ENCODE measurements around the gene IGF2BP2. TPM values are rescaled to one million over a fixed set of nuclear protein-coding genes. Genes with fewer than 3 reads are reported as not detected.

The IGF2BP2 gene
- total RNA-seq, 2 experiments from 2014 or later, result 0.09 TPM; not detected in 1

DNA sequence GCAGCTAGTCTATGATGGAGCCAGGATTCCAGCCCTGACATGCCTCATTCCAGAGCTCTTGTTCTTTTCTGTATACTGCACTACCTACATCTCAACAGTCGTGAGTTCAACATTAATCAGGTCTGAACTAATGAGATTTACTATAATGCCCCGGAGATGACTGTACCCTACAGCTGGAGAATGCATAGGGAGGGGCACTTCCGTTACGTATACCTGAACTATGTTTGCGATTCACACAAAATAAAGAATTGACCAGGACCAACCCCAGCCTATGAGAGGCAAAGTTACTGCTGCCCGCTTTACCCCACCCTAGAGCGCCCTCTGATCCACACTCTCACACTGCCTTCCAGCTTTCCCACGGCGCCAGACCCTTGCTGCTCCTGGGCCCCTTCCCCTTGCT is 97.0 kb downstream of the IGF2BP2 start:
- no peak for ATAC-seq
- Mint-ChIP-seq H3K27ac (no peak overlapping the region), H3K9me3 (ENCODE audit: low read depth) (no peaks in the 10 kb centered on the region), H3K27me3 (peaks cover 32% of the 10 kb centered on the region), H3K4me3 (no peak overlapping the region), H3K36me3 (no peaks in the 10 kb centered on the region), H3K4me1 (no peaks in the 10 kb centered on the region)
- DNase-seq, result no peak
- CTCF ChIA-PET, result no interaction called here

DNA sequence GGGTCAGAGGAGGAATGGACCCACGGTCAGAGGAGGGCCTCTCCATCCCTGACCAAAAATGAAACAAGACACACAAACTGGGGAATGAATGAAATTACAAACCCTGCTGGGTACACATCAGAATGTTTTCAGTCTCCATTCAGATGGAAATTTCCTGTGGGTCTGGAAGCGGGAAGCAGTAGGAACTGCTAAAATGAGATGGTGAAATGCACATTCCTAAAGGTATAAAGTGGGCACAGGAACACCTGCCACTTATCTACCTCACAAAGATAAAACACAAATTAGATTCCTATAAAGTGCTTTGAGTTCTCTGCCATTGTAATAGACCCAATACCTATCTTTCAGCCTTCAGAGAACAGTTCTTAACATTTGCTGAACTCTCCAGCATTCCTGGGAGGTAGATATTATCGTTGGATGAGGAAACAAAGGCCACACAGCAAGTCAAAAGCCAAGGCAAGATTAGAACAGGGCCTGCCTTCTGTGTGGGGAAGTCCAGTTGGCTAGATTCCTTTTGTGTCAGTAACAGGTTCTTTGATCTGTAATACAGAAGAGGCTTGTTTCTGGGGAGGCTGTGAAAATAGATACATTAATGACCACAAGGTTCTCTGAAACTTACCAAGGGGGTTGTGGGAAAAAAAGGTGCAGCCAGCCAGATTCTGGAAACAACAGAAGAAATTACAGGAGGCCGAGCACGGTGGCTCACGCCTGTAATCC is 98.4 kb downstream of the IGF2BP2 start:
- H3K27me3 Mint-ChIP-seq, result peaks cover 35% of the 10 kb centered on the region
- DNase-seq, result no peak
- no peaks in the 10 kb centered on the region for H3K9me3 Mint-ChIP-seq (ENCODE audit: low read depth)
- no peaks in the 10 kb centered on the region for H3K4me1 Mint-ChIP-seq
- H3K27ac Mint-ChIP-seq, result no peak overlapping the region
- H3K36me3 Mint-ChIP-seq, result no peaks in the 10 kb centered on the region
- CTCF ChIA-PET, result no interaction called here
- no peak overlapping the region for H3K4me3 Mint-ChIP-seq
- ATAC-seq, result no peak

DNA sequence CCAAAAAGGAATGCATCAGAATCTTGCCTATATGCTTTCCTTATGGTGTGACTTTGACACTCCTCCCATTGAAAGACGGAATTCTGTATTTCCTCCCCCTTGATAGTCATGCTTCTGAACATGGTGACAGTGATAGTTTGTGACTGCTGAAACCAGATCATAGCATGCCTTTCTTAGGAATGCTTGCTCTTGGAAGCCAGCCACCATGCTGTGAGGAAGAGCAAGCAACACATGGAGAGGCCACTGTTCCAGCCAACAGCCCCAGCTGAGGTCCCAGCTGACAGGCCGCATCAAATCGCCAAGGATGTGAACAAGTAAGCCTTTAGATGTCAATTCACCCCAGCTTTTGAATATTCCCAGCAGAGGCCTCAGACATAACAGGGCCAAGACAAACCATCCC is 100.1 kb downstream of the IGF2BP2 start:
- peaks cover 32% of the 10 kb centered on the region for H3K27me3 Mint-ChIP-seq
- no peak overlapping the region for H3K27ac Mint-ChIP-seq
- no peak overlapping the region for H3K4me3 Mint-ChIP-seq
- no peaks in the 10 kb centered on the region for H3K9me3 Mint-ChIP-seq (ENCODE audit: low read depth)
- H3K4me1 Mint-ChIP-seq, result no peaks in the 10 kb centered on the region
- CTCF ChIA-PET, result no interaction called here
- DNase-seq (no peak), ATAC-seq (no peak)
- H3K36me3 Mint-ChIP-seq, result no peaks in the 10 kb centered on the region

DNA sequence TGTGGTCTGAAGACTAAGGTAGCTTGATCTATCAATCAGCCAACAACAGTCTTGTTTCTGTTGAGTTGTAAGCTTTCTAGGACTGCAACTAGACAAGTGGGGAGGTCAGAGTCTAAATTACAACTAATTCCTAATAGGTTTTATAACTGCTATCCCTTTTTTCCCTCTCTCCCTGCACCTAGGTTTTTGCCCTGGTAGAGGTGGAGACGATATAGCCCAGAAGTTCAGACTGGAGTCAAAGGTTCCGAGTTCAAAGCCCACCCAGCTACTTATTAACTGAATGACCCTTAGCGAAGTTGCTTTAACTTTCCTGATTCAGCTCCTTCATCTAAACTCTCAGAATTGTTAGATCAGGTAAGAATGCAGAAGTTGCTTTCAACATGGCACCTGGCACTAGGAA is 100.6 kb downstream of the IGF2BP2 start:
- CTCF ChIA-PET, result no interaction called here
- no peak overlapping the region for H3K27ac Mint-ChIP-seq
- no peak for DNase-seq

DNA sequence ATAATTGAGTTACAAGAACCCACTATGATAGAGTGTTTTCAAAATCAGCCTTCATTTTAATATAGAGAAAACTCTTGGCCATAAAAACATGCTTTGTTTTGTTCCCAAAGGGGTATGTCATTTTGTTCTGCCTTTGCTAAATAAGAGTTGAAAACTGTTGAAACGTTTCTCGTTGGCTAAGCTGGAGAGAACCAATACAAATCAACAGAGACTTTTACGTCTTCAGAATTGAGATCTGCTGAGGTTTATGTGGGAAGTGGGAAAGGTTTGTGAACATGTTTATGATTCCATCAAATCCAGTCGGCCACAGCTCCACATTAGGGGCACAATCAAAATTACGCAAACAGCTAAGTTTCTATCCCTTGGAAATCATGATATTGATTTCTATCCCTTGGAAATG is 102.0 kb downstream of the IGF2BP2 start:
- peaks cover 30% of the 10 kb centered on the region for H3K27me3 Mint-ChIP-seq
- no peak for ATAC-seq
- no peaks in the 10 kb centered on the region for H3K9me3 Mint-ChIP-seq (ENCODE audit: low read depth)
- CTCF ChIA-PET, result interaction anchor here (0.9 kb wide), 1 partner anchor 60 kb away, joined by 3 read pairs; no protein-coding TSS in a partner anchor
- no peaks in the 10 kb centered on the region for H3K36me3 Mint-ChIP-seq
- DNase-seq, result no peak
- no peaks in the 10 kb centered on the region for H3K4me1 Mint-ChIP-seq
- H3K4me3 Mint-ChIP-seq, result no peak overlapping the region
- no peak overlapping the region for H3K27ac Mint-ChIP-seq

More for the DNA sequence above, 100.6 kb downstream of the IGF2BP2 start:
- Mint-ChIP-seq H3K27me3 (peaks cover 31% of the 10 kb centered on the region), H3K9me3 (ENCODE audit: low read depth) (no peaks in the 10 kb centered on the region), H3K36me3 (no peaks in the 10 kb centered on the region), H3K4me3 (no peak overlapping the region), H3K4me1 (no peaks in the 10 kb centered on the region)
- ATAC-seq, result no peak

DNA sequence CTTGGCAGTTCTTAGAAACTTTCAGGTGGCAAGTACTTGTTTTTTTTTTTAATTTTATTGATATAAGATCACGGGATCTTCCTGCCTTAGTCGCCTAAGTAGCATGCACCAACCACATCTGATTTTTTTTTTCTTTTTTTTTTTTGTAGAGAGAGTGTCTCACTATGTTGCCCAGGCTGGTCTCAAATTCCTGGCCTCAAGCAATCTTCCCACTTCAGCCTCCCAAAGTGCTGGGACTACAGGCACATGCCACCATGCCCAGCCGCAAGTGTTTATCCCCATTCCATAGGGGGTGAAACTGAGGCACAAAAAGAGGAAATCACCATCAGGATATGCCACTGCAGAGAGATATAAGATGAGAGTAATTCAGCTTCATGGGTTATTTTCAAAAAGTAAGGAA is 102.9 kb downstream of the IGF2BP2 start:
- CTCF ChIA-PET, result interaction anchor here (0.9 kb wide), 1 partner anchor 71 kb away, joined by 3 read pairs; no protein-coding TSS in a partner anchor
- H3K4me1 Mint-ChIP-seq, result no peaks in the 10 kb centered on the region
- no peak overlapping the region for H3K27ac Mint-ChIP-seq
- DNase-seq, result no peak
- peaks cover 28% of the 10 kb centered on the region for H3K27me3 Mint-ChIP-seq
- no peak overlapping the region for H3K4me3 Mint-ChIP-seq
- H3K36me3 Mint-ChIP-seq, result no peaks in the 10 kb centered on the region
- no peak for ATAC-seq
- H3K9me3 Mint-ChIP-seq (ENCODE audit: low read depth), result no peaks in the 10 kb centered on the region

DNA sequence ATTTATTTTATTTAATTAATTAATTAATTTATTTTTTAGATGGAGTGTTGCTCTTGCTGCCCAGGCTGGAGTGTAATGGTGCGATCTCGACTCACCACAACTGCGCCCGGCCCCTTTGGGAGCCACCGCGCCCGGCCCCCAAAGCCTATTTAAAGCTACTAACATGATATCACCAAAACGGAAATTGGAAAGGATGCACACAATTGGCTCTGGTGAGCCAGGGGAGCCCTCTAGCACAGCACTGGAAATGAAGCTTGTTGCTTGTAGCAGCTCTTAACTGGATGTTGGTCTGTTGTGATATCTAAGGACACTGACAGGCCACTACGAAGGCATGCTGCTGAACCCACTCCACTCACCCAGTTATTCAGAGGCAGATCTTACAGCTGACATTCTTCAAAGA is 104.5 kb downstream of the IGF2BP2 start:
- H3K4me3 Mint-ChIP-seq, result no peak overlapping the region
- H3K36me3 Mint-ChIP-seq, result no peaks in the 10 kb centered on the region
- H3K4me1 Mint-ChIP-seq, result no peaks in the 10 kb centered on the region
- no peak overlapping the region for H3K27ac Mint-ChIP-seq
- H3K27me3 Mint-ChIP-seq, result peaks cover 23% of the 10 kb centered on the region
- ATAC-seq (no peak), DNase-seq (no peak)
- H3K9me3 Mint-ChIP-seq (ENCODE audit: low read depth), result no peaks in the 10 kb centered on the region
- CTCF ChIA-PET, result no interaction called here

DNA sequence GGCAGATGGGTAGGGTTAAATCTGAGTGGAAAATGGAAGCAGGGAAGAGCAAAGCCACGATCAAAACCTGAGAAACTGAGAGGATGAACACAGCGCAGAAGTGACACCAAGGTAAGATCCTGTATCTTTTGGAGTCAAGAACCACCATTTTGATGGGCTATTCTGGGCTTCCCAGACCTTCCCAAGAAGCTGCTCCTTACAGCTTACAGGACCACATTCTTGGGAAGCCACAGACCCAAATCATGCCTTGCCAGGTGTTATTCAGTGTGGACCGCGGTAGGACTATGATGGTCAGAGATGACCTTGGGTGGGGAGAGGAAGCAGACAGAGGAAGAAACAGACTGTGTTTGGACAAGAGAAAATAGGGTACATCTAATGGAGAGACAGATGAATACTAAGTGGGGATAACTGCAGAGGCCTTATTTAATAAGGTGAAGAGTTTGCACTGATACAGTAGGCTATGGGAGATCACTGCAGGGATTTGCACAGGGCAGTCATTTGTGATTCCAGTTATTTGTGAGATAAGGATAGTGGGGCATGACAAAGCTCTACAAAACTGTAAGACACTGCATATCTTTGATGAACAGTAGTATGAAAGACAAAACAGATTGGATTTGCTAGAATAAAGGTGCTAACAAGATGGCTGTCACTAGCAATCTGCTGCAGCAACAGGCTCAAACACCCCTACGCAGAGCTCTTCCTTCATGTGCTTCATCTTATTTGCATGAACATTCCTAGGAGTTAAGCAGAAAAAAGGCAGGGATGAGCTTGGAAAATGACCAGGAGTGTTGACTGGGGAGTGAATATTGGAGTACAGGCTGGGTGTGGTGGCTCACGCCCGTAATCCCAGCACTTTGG is 105.9 kb downstream of the IGF2BP2 start:
- H3K9me3 Mint-ChIP-seq (ENCODE audit: low read depth), result no peaks in the 10 kb centered on the region
- H3K4me3 Mint-ChIP-seq, result no peak overlapping the region
- no peak for ATAC-seq
- CTCF ChIA-PET, result no interaction called here
- H3K27ac Mint-ChIP-seq, result no peak overlapping the region
- H3K27me3 Mint-ChIP-seq, result peaks cover 23% of the 10 kb centered on the region
- DNase-seq, result no peak
- no peaks in the 10 kb centered on the region for H3K4me1 Mint-ChIP-seq
- H3K36me3 Mint-ChIP-seq, result no peaks in the 10 kb centered on the region

DNA sequence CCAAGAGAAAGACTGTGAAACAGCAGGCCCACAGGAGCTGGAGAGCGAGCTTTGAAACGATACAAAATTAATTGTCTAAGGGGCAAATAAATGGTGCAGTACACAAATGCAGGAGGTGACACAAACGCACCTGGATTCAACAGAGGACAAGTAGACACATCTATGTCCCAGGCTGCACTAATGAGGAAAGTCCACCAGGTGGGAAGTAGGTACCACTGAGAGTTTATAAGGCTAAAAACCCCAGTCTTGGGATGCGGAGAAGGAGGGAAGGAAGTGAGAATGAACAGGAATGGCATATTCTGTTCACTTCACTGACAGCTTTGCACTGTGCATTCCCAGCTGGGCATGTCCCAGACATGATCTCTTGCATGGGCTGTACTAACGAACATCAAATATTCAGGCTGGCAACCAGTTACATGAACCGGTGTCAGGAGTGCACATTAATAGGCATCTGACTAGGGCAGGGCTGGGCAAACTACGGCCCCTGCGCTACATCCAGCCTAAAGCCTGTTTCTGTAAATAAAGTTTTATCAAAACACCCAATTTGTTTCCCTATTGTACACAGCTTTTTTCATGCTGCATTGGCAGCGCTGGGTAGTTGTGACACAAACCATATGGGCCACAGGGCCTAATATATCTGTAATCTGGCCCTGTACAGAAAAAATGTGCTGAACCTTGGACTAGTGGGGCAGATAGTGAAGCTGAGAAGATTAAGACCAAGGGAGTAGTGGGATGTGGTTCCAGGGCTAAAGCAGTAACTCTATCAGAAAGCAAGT is 107.0 kb downstream of the IGF2BP2 start:
- Mint-ChIP-seq H3K9me3 (ENCODE audit: low read depth) (no peaks in the 10 kb centered on the region), H3K27me3 (peaks cover 14% of the 10 kb centered on the region), H3K27ac (no peak overlapping the region), H3K4me3 (no peak overlapping the region), H3K36me3 (no peaks in the 10 kb centered on the region), H3K4me1 (no peaks in the 10 kb centered on the region)
- CTCF ChIA-PET, result no interaction called here
- DNase-seq (peak; percentile 7), ATAC-seq (no peak)

DNA sequence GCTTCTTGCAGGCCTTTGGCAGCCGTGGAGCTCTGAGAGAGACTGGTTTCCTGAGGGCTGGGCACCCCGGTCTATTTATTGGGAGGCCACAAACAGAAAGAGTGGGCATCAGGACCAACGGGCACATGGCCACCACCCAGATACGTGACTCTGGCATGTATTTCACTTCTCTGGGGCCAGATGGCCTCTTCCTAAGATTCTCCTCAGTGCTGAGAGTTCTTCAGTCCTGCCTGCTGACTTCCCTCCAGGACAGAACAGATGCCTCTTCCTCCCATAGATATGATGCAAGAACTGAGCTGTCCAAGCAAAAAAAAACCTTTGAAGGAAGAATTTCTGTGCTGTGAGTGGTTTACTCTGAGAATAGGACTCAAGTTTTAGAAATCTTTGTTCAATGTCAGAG is 107.7 kb downstream of the IGF2BP2 start:
- Mint-ChIP-seq H3K27me3 (peaks cover 10% of the 10 kb centered on the region), H3K4me1 (no peaks in the 10 kb centered on the region), H3K36me3 (no peaks in the 10 kb centered on the region), H3K9me3 (ENCODE audit: low read depth) (no peaks in the 10 kb centered on the region), H3K27ac (no peak overlapping the region), H3K4me3 (no peak overlapping the region)
- DNase-seq (no peak), ATAC-seq (no peak)
- CTCF ChIA-PET, result no interaction called here

DNA sequence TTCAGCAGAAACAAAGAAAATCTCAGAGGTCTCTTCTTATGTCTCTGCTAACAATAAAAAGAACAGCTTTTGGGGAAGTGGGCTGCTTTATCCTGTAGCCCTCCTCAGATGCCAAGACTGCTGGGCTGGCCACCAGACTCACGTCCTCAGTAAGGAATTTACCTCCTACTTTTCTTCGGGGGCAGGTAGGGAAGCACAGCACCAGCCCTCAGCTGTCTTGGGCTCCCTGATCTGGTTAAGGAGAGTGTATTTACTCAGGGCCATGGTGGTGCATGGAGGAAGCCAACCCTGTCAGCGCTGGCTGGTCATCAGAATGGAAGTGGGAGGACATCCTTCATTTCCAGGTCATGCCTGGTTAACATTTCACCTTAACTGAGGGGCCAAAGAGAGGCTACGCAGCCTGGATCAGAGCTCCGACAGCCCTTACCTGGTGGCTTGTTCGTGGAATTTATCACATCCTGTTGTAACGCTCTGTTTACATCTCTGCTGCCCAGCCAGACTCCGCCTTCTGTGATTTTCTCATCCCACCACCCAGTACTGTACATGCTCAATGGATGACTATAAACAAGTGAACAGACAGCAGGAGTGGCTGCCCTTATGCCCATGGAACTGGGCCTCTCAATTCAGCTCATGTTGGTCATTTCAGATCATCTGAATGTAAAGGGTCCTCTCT is 108.3 kb downstream of the IGF2BP2 start:
- no peak overlapping the region for H3K27ac Mint-ChIP-seq
- no peaks in the 10 kb centered on the region for H3K4me1 Mint-ChIP-seq
- CTCF ChIA-PET, result no interaction called here
- H3K4me3 Mint-ChIP-seq, result no peak overlapping the region
- no peaks in the 10 kb centered on the region for H3K9me3 Mint-ChIP-seq (ENCODE audit: low read depth)
- DNase-seq (no peak), ATAC-seq (no peak)
- H3K36me3 Mint-ChIP-seq, result no peaks in the 10 kb centered on the region
- peaks cover 9% of the 10 kb centered on the region for H3K27me3 Mint-ChIP-seq

DNA sequence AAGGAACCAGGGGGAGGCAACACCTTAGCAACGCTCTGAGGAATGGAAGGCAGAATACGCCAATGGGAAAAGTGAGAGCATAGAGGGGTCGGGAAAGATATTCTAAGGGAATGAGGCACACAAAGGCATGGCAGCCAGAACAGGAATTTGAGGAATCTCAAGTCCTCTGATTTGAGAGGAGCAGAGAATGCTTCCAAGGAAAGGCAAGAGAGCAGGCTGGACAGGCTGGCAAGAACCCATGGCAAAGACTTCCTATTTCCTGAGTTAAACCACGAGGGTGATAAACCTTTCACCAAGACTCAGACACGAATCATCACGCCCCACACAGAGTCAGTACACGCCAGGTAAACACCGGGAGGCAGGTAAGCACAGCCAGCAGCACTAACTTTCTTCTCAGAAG is 109.8 kb downstream of the IGF2BP2 start:
- peak; percentile 4 for DNase-seq
- Mint-ChIP-seq H3K27ac (no peak overlapping the region), H3K9me3 (ENCODE audit: low read depth) (no peaks in the 10 kb centered on the region), H3K4me1 (no peaks in the 10 kb centered on the region), H3K4me3 (no peak overlapping the region), H3K36me3 (no peaks in the 10 kb centered on the region), H3K27me3 (peaks cover 9% of the 10 kb centered on the region)
- no peak for ATAC-seq
- CTCF ChIA-PET, result no interaction called here

DNA sequence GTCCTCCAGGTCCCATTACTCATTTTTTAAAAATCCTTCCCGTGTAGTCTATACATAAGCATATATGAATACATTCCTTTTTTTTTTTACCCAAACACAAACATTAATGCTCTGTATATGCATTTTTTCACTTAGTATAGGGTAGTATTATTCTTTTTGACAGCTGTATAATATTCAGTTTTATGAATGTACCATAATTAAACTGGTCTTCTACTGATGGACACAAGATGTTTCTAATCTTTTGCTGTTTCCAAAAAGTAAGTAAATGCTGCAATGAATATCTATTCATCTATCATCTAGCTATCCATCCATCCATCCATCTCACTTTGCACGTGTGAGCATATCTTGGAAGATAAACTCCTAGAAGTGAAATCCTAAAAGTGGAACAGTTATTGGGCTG is 110.8 kb downstream of the IGF2BP2 start:
- Mint-ChIP-seq H3K27ac (no peak overlapping the region), H3K4me1 (no peaks in the 10 kb centered on the region), H3K9me3 (ENCODE audit: low read depth) (no peaks in the 10 kb centered on the region), H3K4me3 (no peak overlapping the region), H3K36me3 (no peaks in the 10 kb centered on the region), H3K27me3 (peaks cover 15% of the 10 kb centered on the region)
- ATAC-seq (no peak), DNase-seq (no peak)
- CTCF ChIA-PET, result interaction anchor here (1.2 kb wide), 1 partner anchor 54 kb away, joined by 3 read pairs; no protein-coding TSS in a partner anchor

Data from activated CD8-positive, alpha-beta memory T cell treated with anti-CD3 and anti-CD28 coated beads, Interleukin-2, amount 10 ng/mL, durations not matched to agents 7 days and 5 days (primary cell).